Ovary (tissue), 9 donors: ENCODE results near the gene MFAP5. TPM values are rescaled to one million over a fixed set of nuclear protein-coding genes. Genes with fewer than 3 reads are reported as not detected.
"Not testable (repeated sequence)": the region's sequence is repeated elsewhere in the genome, so short reads cannot be mapped to it uniquely, and the experiment has no call there.

Experiments used
- DNase-seq, 5 donors: peaks; one replicate each; pipeline ENCODE4 v3.0.0-alpha.2; 2019 to 2020
- H3K27ac ChIP-seq, 2 donors: fragments of 200-600 bp; one replicate each; pipeline versions ENCODE4 v1.5.1 to v1.8.0; 2019 to 2022
- H3K27me3 ChIP-seq: fragments of 200-600 bp; one replicate; pipeline ENCODE4 v1.8.0; 2022
- H3K36me3 ChIP-seq: fragments of 200-600 bp; sonication (generic); one replicate; pipeline ENCODE4 v1.5.1; 2019
- H3K4me1 ChIP-seq: one replicate; pipeline ENCODE4 v1.8.1; 2013; ENCODE audit warnings: mild to moderate bottlenecking, moderate library complexity; ENCODE audit not compliant: insufficient read depth
- H3K4me3 ChIP-seq: fragments of 200-600 bp; sonication (generic); one replicate; pipeline ENCODE4 v1.5.1; 2017
- H3K9me3 ChIP-seq, 2 donors: fragments of 200-600 bp in 1 of 2; sonication (generic) in 1 of 2; one replicate each; pipeline versions ENCODE4 v1.5.1 to v1.8.1; 2013 to 2019; ENCODE audit warnings: mild to moderate bottlenecking in 1 of 2, moderate library complexity in 1 of 2
- CTCF ChIP-seq, 3 donors: fragments of 450-650 bp in 2 of 3; fragments of 200-600 bp in 1 of 3; IDR thresholded peaks; one replicate each; pipeline versions ENCODE4 v1.5.1 to v1.8.0; 2016 to 2022; ENCODE audit warnings: antibody characterized with exemption in 3 of 3, mild to moderate bottlenecking in 1 of 3
- EP300 ChIP-seq: sonication (generic); formaldehyde crosslinking; IDR thresholded peaks from one replicate; pipeline ENCODE4 v1.6.1; 2017; ENCODE audit warnings: antibody characterized with exemption
- POLR2A ChIP-seq: fragments of 450-650 bp; IDR thresholded peaks from one replicate; pipeline ENCODE4 v1.6.1; 2017; ENCODE audit warnings: antibody characterized with exemption, mild to moderate bottlenecking, moderate library complexity
- WGBS, 3 donors: extraction: QIAGEN DNeasy Blood & Tissue Kit in 1 of 3; methylation state at CpG; one replicate each; pipeline versions ENCODE4 v1.1.5 to v1.1.7; 2013 to 2017; 5-methylcytosine and 5-hydroxymethylcytosine counted together
- intact Hi-C, 4 donors: fragments of 100-400 bp; cut with DNase I; formaldehyde crosslinking; loops; one replicate each; pipeline versions ENCODE4 v1.11.0 to v1.15.1; 2022 to 2023
- polyA plus RNA-seq, 2 donors: library from polyadenylated mRNA; stranded (reverse); fragments of 200-250 nt in 1 of 2; fragments of 350-450 nt in 1 of 2; fragmentation: Illumina TruSeq in 1 of 2; extraction: RNeasy Lipid Tissue Mini Kit (QIAGEN cat#74804) in 1 of 2; gene quantifications; one replicate each; pipeline ENCODE4 v1.2.3, GENCODE V29; 2013 to 2014
- total RNA-seq, 7 donors: library from RNA; depleted of rRNA in 2 of 7; stranded (reverse); fragments of >200 nt in 2 of 7; fragmentation: NEBNext Ultra II Directional in 3 of 7; extraction: Animal tissue kit (Norgen Biotek cat#: 25700) in 3 of 7; gene quantifications; one replicate each; pipeline versions ENCODE4 v1.1.0 to v1.2.4, GENCODE V29; 2016 to 2023
- donor health status: DM: no; HTN: no; CAD: no; lungs with moderate emphysema.
- donor health status: DM: no; HTN: no; CAD: no.
- donor health status: Bipolar disorder and iron deficiency.
- donor health status: DM: yes; HTN: yes; CAD: no.
- donor health status: DM: no; HTN: no; CAD: no.
- donor health status: DM: yes; HTN: yes; CAD: no.

MFAP5 gene
- total and polyA plus RNA-seq, 9 donors: 0.35 to 106 (median 0.72) TPM; not detected in 2

- TF ChIP-seq EP300 (no peak), POLR2A (no peak), CTCF (IDR thresholded peaks at IDR 0.05) (no peak)
- no peak overlapping the region for H3K4me3 ChIP-seq
- H3K27me3 ChIP-seq: no peaks in the 10 kb centered on the region
- no peaks in the 10 kb centered on the region for H3K9me3 ChIP-seq
- no peak for DNase-seq
- H3K36me3 ChIP-seq: no peaks in the 10 kb centered on the region
- 56 to 68% (median 68%) methylated on average over 5 of the region's 5 CpGs for WGBS, 3 donors
- H3K4me1 ChIP-seq: no peaks in the 10 kb centered on the region
- H3K27ac ChIP-seq: no peak overlapping the region
- intact Hi-C loops: no loop called here
These were observed 26.0 kb downstream of the MFAP5 start for GRCh38 chr12:8636581-8636980.

- H3K9me3 ChIP-seq, DNase-seq, intact Hi-C loops, H3K4me3 ChIP-seq, H3K36me3 ChIP-seq, H3K27ac ChIP-seq, H3K4me1 ChIP-seq, H3K27me3 ChIP-seq: not testable (repeated sequence)
- WGBS, 3 donors: 15 to 19% (median 17%) methylated on average over 8 of the region's 8 CpGs
These were observed 26.6 kb downstream of the MFAP5 start for GRCh38 chr12:8636007-8636346.

GRCh38 chr12:8635342-8636006 is 27.2 kb downstream of the MFAP5 start:
- 42 to 55% (median 50%) methylated on average over 9 of the region's 9 CpGs for WGBS, 3 donors
- H3K36me3 ChIP-seq, H3K9me3 ChIP-seq, H3K27ac ChIP-seq, intact Hi-C loops, DNase-seq, H3K4me3 ChIP-seq, H3K27me3 ChIP-seq, H3K4me1 ChIP-seq: not testable (repeated sequence)

- Histone ChIP-seq H3K36me3 (no peaks in the 10 kb centered on the region), H3K4me1 (no peaks in the 10 kb centered on the region), H3K27me3 (no peaks in the 10 kb centered on the region), H3K4me3 (no peak overlapping the region), H3K9me3 (no peaks in the 10 kb centered on the region), H3K27ac (no peak overlapping the region)
- 83 to 93% (median 90%) methylated on average over 4 of the region's 4 CpGs for WGBS, 3 donors
- DNase-seq: no peak
- intact Hi-C loops: no loop called here
- no peak for TF ChIP-seq EP300
- no peak for TF ChIP-seq POLR2A
- no peak for TF ChIP-seq CTCF (IDR thresholded peaks at IDR 0.05)
These were observed 32.5 kb downstream of the MFAP5 start for GRCh38 chr12:8630131-8630530.

- WGBS, 3 donors: 29 to 33% (median 30%) methylated on average over 3 of the region's 3 CpGs
- DNase-seq: no peak
- H3K36me3 ChIP-seq: no peaks in the 10 kb centered on the region
- H3K27ac ChIP-seq: no peak overlapping the region
- H3K27me3 ChIP-seq: no peaks in the 10 kb centered on the region
- TF ChIP-seq POLR2A (no peak), CTCF (IDR thresholded peaks at IDR 0.05) (no peak), EP300 (no peak)
- no peak overlapping the region for H3K4me3 ChIP-seq
- no peaks in the 10 kb centered on the region for H3K9me3 ChIP-seq
- intact Hi-C loops: no loop called here
- no peaks in the 10 kb centered on the region for H3K4me1 ChIP-seq
These were observed 33.1 kb downstream of the MFAP5 start for GRCh38 chr12:8629486-8630033.
